ENCODE measurements around the gene SDCBP2.

- TF ChIP-seq, protein P1, sequence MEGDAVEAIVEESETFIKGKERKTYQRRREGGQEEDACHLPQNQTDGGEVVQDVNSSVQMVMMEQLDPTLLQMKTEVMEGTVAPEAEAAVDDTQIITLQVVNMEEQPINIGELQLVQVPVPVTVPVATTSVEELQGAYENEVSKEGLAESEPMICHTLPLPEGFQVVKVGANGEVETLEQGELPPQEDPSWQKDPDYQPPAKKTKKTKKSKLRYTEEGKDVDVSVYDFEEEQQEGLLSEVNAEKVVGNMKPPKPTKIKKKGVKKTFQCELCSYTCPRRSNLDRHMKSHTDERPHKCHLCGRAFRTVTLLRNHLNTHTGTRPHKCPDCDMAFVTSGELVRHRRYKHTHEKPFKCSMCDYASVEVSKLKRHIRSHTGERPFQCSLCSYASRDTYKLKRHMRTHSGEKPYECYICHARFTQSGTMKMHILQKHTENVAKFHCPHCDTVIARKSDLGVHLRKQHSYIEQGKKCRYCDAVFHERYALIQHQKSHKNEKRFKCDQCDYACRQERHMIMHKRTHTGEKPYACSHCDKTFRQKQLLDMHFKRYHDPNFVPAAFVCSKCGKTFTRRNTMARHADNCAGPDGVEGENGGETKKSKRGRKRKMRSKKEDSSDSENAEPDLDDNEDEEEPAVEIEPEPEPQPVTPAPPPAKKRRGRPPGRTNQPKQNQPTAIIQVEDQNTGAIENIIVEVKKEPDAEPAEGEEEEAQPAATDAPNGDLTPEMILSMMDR (IDR thresholded peaks at IDR 0.05): no peak
- TF ChIP-seq POLR2A (IDR thresholded peaks at IDR 0.05): no peak
Observed at GRCh38 chr20:1368448-1369199, 39.7 kb upstream of the SDCBP2 start.

All from Peyer's patch (tissue), 4 donors.